ENCODE measurements around the gene SYT1. TPM values are rescaled to one million over a fixed set of nuclear protein-coding genes. Genes with fewer than 3 reads are reported as not detected.

SYT1 gene
- total and polyA plus RNA-seq, 2 of the 8 experiments (the other 6 are each of a cell fraction or from before 2014, with no cell fraction given) = 11.0 to 34.6 TPM

DNA sequence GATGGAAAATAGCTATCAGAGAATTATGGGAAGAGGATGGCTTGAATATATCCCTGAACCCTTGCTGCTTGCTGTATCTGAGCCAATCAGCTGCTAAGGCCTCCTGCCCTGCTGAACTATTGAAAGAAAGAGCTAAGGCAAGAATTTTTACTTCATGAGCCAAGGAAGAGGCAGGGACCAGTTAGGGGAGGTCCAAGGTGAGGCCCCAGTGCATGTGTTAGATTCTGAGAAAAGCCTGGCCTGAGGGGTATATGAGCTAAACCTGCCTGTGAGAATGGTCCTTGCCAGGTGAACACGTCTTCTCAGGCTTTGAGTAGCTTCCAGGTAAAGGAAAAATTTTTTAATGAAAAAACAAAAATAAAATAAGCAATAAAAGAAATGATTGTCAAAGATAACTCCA, 218.0 kb downstream of the SYT1 start:
- H3K56ac ChIP-seq (replicated peaks; ENCODE audit: insufficient read length, low read depth, low read length) = no peak overlapping the region
- H3K79me1 ChIP-seq (ENCODE audit: low read depth, low read length) = no peaks in the 10 kb centered on the region
- DNase-seq (ENCODE audit: low read depth in 1 of 2, low spot score in 2 of 2) (no peak), FAIRE-seq (no peak)
- H3K4me3 ChIP-seq (ENCODE audit: extremely low read depth in 1 of 4, insufficient read depth in 2 of 4, low read depth in 3 of 4, low read length in 4 of 4) = no peak overlapping the region
- H3K79me2 ChIP-seq (ENCODE audit: control insufficient read depth in 1 of 2, insufficient read depth in 2 of 2, low read length in 2 of 2) = no peaks in the 10 kb centered on the region
- peak overlapping the region in 1 of 2 experiments; percentile 13; a peak in 1 of 4 replicates for H3K4me2 ChIP-seq (ENCODE audit: insufficient read depth in 1 of 2, low read depth in 2 of 2, low read length in 2 of 2)
- CTCF ChIA-PET (ENCODE audit: partially characterized antibody) = interaction anchor here (0.7 to 1.8 kb wide), 6 partner anchors 35 to 902 kb away, joined by 3 to 5 read pairs (median 4); no protein-coding TSS in a partner anchor
- H3K14ac ChIP-seq (ENCODE audit: insufficient read length) = no peak overlapping the region
- H2AK5ac ChIP-seq (ENCODE audit: low read depth, low read length) = no peak overlapping the region
- H2BK12ac ChIP-seq (ENCODE audit: low read depth, low read length) = no peak overlapping the region
- no peak overlapping the region for H2BK5ac ChIP-seq (ENCODE audit: low read depth, low read length)
- TF ChIP-seq HDAC2 (IDR thresholded peaks at IDR 0.05; ENCODE audit: borderline replicate concordance in 1 of 2, low read depth in 2 of 2, low read length in 2 of 2) (no peak), BACH1 (IDR thresholded peaks at IDR 0.05; ENCODE audit: low read length) (no peak), SP4 (IDR thresholded peaks at IDR 0.05; ENCODE audit: low read length) (no peak), CEBPB (IDR thresholded peaks at IDR 0.05; ENCODE audit: low read depth, low read length) (no peak), SP2 (IDR thresholded peaks at IDR 0.05; ENCODE audit: low read length) (no peak), JUND (IDR thresholded peaks at IDR 0.05; ENCODE audit: low read length) (no peak), SUZ12 (IDR thresholded peaks at IDR 0.05; ENCODE audit: low read length) (no peak), SAP30 (IDR thresholded peaks at IDR 0.05; ENCODE audit: insufficient read depth, insufficient replicate concordance, low read length) (no peak), JUN (IDR thresholded peaks at IDR 0.05; ENCODE audit: low read depth, low read length) (no peak)
- no peak overlapping the region for H3K27ac ChIP-seq (ENCODE audit: low read depth, low read length)
- POLR2A ChIA-PET (ENCODE audit: partially characterized antibody) = interaction anchor here (1.1 kb wide), 1 partner anchor 14 kb away, joined by 4 read pairs; no protein-coding TSS in a partner anchor
- H3K4me1 ChIP-seq (replicated peaks in 1 of 4; ENCODE audit: control insufficient read depth in 3 of 4, insufficient read depth in 4 of 4, low read length in 3 of 4) = peaks cover 0 to 11% (median 6%) of the 10 kb centered on the region in 4 experiments; a peak in 4 of 7 replicates
- no peak overlapping the region for H3K23ac ChIP-seq (ENCODE audit: insufficient read length)
- H2AFZ ChIP-seq (ENCODE audit: low read length) = no peak overlapping the region
- no peak overlapping the region for H3K18ac ChIP-seq (ENCODE audit: extremely low read depth, low read length)
- no peaks in the 10 kb centered on the region for H3K9me3 ChIP-seq (ENCODE audit: insufficient read depth in 2 of 2, low read depth in 1 of 2, low read length in 1 of 2)
- no peak overlapping the region for H4K91ac ChIP-seq (replicated peaks; ENCODE audit: insufficient read length, low read length)
- H2BK120ac ChIP-seq (replicated peaks; ENCODE audit: low read depth, low read length) = no peak overlapping the region
- H3K27me3 ChIP-seq (replicated peaks in 1 of 4; ENCODE audit: control insufficient read depth in 3 of 4, extremely low read depth in 1 of 4, insufficient read depth in 3 of 4, low read length in 3 of 4) = no peaks in the 10 kb centered on the region
- H3K23me2 ChIP-seq (ENCODE audit: low read depth, low read length) = no peaks in the 10 kb centered on the region
- no peak overlapping the region for H3K4ac ChIP-seq (replicated peaks; ENCODE audit: insufficient read length, low read depth, low read length)
- H3K36me3 ChIP-seq (ENCODE audit: control insufficient read depth in 2 of 4, insufficient read depth in 4 of 4, low read length in 3 of 4) = no peaks in the 10 kb centered on the region
- H3K9ac ChIP-seq (replicated peaks in 1 of 4; ENCODE audit: extremely low read depth in 1 of 4, low read depth in 3 of 4, low read length in 3 of 4) = no peak overlapping the region
- H4K8ac ChIP-seq (ENCODE audit: extremely low read depth, insufficient read depth, low read length) = no peak overlapping the region
- H2BK20ac ChIP-seq (ENCODE audit: low read length) = no peak overlapping the region
- WGBS, 2 experiments (ENCODE audit: extremely low coverage in 1 of 2, insufficient coverage in 1 of 2, insufficient read length in 1 of 2, insufficient replicate concordance in 2 of 2, low coverage in 1 of 2, low lambda C conversion rate in 2 of 2, missing lambda C conversion rate in 1 of 2) = 88% methylated on average over 1 of the region's 1 CpG; no CpG with 5 or more reads in 1 of the 2 experiments
- no peaks in the 10 kb centered on the region for H4K20me1 ChIP-seq (replicated peaks in 1 of 2; ENCODE audit: control insufficient read depth in 1 of 2, insufficient read depth in 2 of 2, low read length in 2 of 2)
- peak overlapping the region; percentile 13 for H4K5ac ChIP-seq (ENCODE audit: insufficient read length, low read depth, low read length)
- H2BK15ac ChIP-seq (ENCODE audit: low read length) = no peak overlapping the region

Data from H1 (cell line).